GM19351 (cell line): ENCODE measurements around the gene PEAK1.

Experiments used
- ATAC-seq: cut with Tn5 transposase; IDR thresholded peaks from one replicate; pipeline ENCODE4 v1.9.1; 2021; ENCODE audit warnings: mild to moderate bottlenecking, moderate library complexity; ENCODE audit not compliant: unreplicated experiment

PEAK1 gene, protein sequence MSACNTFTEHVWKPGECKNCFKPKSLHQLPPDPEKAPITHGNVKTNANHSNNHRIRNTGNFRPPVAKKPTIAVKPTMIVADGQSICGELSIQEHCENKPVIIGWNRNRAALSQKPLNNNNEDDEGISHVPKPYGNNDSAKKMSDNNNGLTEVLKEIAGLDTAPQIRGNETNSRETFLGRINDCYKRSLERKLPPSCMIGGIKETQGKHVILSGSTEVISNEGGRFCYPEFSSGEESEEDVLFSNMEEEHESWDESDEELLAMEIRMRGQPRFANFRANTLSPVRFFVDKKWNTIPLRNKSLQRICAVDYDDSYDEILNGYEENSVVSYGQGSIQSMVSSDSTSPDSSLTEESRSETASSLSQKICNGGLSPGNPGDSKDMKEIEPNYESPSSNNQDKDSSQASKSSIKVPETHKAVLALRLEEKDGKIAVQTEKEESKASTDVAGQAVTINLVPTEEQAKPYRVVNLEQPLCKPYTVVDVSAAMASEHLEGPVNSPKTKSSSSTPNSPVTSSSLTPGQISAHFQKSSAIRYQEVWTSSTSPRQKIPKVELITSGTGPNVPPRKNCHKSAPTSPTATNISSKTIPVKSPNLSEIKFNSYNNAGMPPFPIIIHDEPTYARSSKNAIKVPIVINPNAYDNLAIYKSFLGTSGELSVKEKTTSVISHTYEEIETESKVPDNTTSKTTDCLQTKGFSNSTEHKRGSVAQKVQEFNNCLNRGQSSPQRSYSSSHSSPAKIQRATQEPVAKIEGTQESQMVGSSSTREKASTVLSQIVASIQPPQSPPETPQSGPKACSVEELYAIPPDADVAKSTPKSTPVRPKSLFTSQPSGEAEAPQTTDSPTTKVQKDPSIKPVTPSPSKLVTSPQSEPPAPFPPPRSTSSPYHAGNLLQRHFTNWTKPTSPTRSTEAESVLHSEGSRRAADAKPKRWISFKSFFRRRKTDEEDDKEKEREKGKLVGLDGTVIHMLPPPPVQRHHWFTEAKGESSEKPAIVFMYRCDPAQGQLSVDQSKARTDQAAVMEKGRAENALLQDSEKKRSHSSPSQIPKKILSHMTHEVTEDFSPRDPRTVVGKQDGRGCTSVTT (N-terminal part only)

DNA sequence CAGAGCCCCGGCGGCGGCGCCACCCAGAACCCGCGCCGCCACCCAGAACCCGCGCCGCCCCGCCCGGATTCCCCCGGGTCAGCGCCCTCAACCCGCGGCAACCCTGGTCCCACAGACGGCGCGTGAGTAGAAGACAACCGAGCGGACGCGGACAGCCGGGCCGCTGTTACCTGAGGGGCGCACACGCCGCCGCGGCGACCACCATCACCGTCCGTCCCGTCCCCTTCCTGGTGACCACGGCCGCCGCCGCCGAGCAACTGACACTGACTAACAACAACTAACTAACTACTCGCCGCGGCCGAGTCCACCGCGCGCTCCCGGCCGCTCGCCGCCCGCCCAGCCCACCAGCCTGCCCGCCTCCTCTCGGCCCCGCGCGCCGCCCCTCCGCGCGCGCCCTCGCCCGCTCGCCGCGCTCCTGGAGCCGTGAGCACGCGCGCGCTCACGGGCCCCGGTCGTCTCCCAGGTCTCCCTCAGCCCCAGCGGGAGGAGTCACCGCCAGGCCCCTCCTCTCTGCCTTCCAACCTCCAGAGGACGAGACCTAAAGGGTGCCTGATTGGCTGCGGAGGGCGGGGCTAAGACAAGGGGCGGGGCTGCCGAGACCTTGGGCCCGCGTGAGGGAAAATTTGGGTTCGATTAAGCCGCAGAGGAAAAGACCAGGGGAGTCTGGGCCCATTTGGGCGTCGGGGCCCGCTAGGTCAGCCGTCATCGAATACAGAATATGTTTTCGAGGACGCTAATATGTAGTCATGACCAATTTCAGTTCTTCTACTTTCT is at the start of gene PEAK1:
PEAK1 (minus strand) TSS at position 269 of the 774 bp plus-strand sequence. CDS start 238,178 bp downstream, outside the sequence.
- ATAC-seq: peak; percentile 91

GRCh38 chr15:77468896-77469295 is 49.0 kb upstream of the PEAK1 start:
- no peak for ATAC-seq

DNA sequence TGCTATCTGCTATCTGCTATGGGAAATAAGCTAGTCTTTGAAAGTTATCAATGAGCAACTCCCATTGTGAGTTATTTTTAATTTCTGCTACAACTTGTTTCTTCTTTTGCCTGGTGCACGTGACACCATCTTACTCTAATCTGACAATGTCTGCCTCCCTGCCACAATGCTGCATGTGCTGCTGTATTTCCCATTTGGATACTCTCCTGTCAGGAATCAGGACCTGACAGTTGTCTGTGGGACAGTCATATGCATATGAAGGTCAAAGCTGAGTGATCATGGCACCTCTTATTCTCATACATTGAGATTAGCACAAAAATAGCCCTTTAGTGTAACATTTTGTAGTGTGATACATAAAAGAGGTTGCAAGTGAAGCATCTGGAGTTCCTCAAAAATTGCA is 46.6 kb upstream of the PEAK1 start:
- no peak for ATAC-seq

DNA sequence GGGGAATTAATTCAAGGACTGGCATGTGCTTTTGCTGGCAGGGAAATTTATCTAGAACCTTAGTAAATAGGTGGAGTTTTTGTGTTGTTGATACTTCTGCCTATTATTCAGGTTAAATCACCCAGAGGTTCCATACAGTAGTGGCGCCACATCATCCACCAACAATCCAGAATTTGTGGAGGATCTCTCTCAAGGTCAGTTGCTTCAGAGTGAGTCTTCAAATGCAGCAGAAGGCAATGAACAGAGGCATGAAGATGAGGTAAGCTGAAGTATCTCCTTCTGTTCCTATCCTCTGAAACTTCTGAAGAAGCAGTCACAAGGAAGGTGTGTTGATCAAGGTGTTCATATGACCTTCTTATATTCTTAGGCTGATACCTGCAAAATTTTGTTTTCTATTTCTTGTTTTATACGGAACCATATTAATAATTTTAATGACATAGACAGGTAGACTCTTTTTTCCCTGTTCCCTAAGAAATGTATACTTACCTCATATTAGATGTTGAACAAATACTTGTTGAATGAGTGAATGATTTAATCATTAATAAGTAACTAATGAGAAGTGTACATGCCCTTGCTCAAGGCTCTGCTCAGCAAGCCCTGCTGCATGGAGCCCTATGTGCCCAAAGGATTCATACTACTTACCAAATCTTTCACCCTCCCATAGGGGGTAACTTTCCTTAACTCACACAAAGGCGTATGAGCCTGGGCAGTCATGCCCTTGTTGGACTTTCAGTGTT is 44.4 kb upstream of the PEAK1 start:
- ATAC-seq: no peak

DNA sequence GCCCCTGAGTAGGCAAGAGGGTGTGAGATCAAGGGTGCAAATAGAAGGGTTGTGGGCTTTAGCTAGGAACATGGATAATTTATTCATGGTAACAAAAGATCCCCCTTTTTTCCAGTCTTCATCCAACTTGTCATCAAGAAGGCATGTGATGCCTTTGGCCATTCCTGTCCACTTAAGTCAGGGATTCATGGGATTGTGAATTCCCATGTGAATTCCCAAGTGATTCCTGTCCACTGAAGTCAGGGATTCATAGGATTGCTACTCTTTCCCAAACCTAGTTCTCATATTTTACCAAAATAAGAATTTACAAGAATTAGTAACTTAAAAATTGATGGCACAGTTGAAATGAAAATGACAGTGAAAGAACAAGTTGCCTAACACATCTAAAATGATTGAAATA is 41.6 kb upstream of the PEAK1 start:
- no peak for ATAC-seq

DNA sequence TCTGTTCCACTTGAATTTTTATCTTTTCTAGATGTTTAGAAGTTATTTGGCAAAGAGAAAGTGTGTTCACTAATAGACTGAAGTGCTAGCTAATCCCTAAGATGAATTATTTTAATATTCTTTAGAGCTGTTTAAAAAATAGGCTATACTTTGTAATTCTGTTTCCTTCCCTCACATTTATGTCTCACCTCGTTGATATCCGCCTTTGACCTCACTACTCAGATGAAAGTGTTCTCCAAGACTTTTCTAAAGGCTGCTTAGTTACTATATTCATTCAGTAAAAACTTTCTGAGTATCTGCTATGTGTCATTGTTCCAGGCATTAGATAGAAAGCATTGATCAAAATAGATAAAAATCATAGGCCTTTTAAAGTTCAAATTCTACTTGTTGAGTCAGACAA is 39.1 kb upstream of the PEAK1 start:
- no peak for ATAC-seq

- ATAC-seq: no peak
Observed at GRCh38 chr15:77457905-77458265, 38.0 kb upstream of the PEAK1 start.

DNA sequence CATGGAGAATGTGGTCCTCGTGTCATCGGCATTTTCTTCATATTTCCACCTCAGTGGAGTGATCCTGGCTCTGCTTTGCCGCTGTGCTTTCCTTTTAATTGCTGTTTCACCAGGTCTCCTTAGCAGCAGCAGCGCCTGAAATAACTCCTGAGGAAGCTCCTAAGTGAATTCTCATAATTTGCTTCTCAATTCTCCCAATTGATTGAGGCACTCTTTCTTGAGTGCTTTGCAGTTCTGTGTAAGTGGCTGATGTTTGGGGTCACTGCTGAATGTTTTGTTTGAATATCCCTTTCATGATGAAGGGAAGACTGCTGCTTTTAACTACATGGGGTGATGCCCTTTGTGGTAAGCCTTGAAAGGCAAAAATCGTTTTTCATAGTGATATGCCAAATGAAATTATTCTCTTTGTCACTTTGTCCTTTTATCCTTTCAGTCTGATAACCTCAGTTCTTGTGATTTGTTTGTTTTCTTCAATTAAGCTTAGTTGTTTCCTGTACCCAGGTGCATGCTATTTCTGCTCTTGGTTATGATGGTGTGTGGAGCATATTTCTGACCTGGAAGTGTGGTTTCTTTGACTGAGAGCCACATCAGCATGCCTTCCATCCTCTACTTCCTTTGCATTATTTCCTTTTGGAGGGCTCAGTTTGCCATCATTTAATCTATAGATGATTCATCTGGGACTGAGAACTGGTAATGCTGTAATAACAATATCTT is 37.4 kb upstream of the PEAK1 start:
- no peak for ATAC-seq

- ATAC-seq: no peak
Observed at GRCh38 chr15:77456746-77457145, 36.8 kb upstream of the PEAK1 start.

DNA sequence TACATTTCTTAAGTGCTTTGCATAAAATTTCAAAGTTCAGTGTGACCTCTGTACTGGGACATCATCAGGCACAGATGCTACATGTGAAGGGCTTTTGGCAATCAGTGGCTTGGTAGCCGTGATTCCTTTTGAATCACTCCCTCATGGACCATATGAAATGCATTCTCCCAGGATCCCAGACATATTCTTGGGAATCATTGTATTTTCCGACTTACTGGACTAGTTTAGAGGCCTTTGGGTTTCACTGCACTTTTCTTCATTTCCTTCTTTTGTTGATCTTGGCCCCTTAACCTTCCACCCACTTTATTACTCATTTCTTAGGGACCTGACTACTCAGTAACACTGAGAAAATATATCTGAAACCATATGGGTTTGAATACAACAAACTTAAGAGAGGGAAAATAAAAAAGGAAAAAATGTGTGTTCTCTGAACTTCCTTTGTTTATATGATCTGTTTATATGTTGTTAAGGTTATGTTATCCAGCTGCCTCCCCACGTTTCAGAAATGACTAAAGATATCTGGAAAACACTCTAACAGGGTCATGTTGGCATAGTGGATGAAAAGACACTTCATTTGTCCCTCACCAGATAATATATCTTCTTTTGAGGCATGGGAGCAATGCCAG is 35.9 kb upstream of the PEAK1 start:
- ATAC-seq: no peak

DNA sequence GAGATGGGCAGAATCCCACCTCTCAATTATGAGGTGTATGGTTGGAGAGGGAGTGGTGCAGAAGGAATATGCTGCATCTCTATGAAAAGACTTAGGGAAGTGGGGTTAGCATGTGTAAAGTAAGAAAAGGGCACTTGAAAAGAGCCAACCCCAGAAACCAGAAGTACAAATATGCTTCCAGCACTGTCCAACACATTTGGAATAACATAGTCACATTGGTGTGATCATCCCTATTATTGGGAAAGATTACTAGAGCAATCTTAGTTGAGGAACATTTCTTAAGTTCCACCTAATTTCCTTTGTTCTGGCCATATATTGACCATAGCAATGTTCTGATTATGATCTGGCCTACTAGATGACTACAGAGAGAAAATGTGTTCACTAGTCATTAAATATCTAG is 35.0 kb upstream of the PEAK1 start:
- ATAC-seq: no peak

GRCh38 chr15:77454265-77454664 is 34.4 kb upstream of the PEAK1 start:
- no peak for ATAC-seq

DNA sequence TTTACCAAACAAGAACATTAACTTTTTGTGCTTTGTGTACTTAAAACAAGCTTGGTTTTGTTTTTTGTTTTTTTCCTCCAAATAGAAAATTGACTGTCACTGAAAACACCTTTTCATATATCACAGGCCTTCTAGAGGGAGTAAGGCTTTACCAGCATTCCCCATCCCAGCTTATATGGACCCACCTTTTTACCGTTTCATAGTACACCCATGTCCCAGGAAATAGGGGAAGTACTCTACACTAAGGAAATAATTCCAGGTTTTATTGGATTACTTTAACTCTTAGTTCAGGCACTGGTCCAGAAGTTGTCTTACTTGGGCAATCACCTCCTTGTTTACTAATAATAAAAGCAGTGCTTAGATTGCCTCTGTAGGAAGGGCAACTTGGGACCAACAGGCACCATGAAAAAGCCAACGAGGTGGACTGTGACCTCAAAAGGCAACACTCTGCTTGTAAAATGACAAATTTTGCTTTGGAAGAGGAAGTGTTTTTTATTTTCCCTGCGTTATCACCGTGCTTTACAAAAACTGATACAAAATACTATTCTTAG is 27.0 kb upstream of the PEAK1 start:
- ATAC-seq: no peak

GRCh38 chr15:77440378-77440999 is 20.6 kb upstream of the PEAK1 start:
- peak; percentile 89 for ATAC-seq

DNA sequence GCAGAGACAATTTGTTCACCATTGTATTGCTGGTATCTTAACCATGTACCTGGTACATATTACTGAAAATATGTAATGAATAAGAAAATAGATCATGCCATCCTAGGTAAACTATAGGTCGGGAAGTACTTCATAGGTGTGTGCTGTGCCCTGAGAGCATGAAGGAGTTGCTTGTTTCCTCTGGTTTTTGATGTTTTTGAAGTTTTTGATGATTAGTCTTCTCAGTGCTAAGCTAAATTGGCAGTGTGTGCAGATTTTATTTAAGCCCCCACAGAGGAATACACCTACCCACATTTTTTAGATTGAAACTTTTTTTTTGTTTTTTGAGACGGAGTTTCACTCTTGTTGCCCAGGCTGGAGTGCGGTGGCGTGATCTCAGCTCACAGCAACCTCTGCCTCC is 17.4 kb upstream of the PEAK1 start:
- ATAC-seq: no peak

DNA sequence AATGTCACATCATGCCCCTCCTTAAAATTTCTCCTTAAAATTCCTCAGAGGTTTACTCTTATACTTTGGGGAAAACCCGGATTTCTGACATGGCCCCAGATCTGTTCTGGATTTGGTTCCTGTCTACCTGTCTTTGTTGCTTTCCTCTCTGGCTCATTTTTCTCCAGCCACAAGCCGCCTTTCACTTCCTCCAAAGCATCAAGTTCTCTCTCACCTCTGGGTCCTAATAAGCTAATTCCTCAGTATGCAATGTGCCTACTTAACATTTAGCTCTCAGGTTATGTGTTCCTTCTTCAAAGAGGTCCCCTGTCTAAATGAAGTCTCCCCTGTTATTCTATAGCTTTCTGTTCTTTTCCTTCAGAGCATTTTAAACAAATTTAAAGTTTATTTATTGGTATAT is 16.9 kb upstream of the PEAK1 start:
- ATAC-seq: no peak

- ATAC-seq: no peak
Observed at GRCh38 chr15:77430652-77431051, 10.7 kb upstream of the PEAK1 start.

DNA sequence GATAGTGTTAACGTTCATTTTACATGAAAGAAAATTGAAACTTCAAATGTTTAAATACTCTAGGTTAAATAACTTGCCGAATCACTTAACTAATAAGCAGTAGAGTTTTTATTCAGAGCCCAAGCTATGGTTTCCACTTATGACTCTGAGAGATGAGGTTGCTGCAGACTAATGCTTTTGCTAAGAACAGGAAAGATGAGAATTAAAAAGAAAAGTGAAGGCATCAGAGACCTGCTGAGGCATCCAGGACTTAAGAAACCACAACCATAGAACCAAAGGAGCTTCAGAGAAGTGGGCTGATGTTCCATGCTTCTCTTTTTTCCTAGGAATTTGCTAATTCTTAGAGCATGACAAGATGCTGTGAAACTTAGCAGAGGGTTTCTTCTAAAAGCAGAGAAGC is 10.3 kb upstream of the PEAK1 start:
- ATAC-seq: no peak
